PFSK-1 (cell line): ENCODE measurements around the gene NCAPD2.
A peak's percentile ranks its signal among the peaks of the same experiment; 100 is the strongest.

ENCODE experiments used
- FOXP2 ChIP-seq: optimal IDR thresholded peaks from 2 replicates; pipeline ENCODE3; 2011; ENCODE audit warnings: borderline replicate concordance, control low read depth, inconsistent platforms; ENCODE audit not compliant: insufficient read depth; ENCODE audit errors: extremely low read length, extremely low read depth
- POLR2AphosphoS5 ChIP-seq: IDR thresholded peaks from 2 replicates; pipeline ENCODE4 v1.6.1; 2012; ENCODE audit warnings: low read depth, mild to moderate bottlenecking, control low read depth, low read length, moderate library complexity
- SIN3A ChIP-seq: IDR thresholded peaks from 2 replicates; pipeline ENCODE4 v1.6.1; 2012; ENCODE audit warnings: mild to moderate bottlenecking, low read length, moderate library complexity, borderline replicate concordance; ENCODE audit not compliant: insufficient read depth
- TAF1 ChIP-seq: IDR thresholded peaks from 2 replicates; pipeline ENCODE4 v1.6.1; 2012; ENCODE audit warnings: low read length, control low read depth, borderline replicate concordance; ENCODE audit not compliant: insufficient read depth
- TF ChIP-seq, protein P1 (sequence below), 2 experiments: IDR thresholded peaks; 2 replicates each; pipeline versions ENCODE4 v1.6.1 to v1.8.0; 2011 to 2012; ENCODE audit warnings: low read depth in 2 of 2, low read length in 2 of 2, control low read depth in 1 of 2, inconsistent platforms in 1 of 2, mild to moderate bottlenecking in 1 of 2, moderate library complexity in 1 of 2; ENCODE audit not compliant: insufficient read depth in 1 of 2

The NCAPD2 gene

GRCh38 chr12:6492838-6493496, 935 bp upstream of the NCAPD2 start, which contains the start of gene MRPL51:
Gene MRPL51, minus strand, starts transcription at chr12:6493262. Its CDS starts 126 bp downstream, at chr12:6493136.
- TF ChIP-seq TAF1 (peak; percentile 30), SIN3A (no peak), POLR2AphosphoS5 (peak; percentile 68; the same call in 1 of the 2 replicates), FOXP2 (peak; percentile 77)
- TF ChIP-seq, protein P1, sequence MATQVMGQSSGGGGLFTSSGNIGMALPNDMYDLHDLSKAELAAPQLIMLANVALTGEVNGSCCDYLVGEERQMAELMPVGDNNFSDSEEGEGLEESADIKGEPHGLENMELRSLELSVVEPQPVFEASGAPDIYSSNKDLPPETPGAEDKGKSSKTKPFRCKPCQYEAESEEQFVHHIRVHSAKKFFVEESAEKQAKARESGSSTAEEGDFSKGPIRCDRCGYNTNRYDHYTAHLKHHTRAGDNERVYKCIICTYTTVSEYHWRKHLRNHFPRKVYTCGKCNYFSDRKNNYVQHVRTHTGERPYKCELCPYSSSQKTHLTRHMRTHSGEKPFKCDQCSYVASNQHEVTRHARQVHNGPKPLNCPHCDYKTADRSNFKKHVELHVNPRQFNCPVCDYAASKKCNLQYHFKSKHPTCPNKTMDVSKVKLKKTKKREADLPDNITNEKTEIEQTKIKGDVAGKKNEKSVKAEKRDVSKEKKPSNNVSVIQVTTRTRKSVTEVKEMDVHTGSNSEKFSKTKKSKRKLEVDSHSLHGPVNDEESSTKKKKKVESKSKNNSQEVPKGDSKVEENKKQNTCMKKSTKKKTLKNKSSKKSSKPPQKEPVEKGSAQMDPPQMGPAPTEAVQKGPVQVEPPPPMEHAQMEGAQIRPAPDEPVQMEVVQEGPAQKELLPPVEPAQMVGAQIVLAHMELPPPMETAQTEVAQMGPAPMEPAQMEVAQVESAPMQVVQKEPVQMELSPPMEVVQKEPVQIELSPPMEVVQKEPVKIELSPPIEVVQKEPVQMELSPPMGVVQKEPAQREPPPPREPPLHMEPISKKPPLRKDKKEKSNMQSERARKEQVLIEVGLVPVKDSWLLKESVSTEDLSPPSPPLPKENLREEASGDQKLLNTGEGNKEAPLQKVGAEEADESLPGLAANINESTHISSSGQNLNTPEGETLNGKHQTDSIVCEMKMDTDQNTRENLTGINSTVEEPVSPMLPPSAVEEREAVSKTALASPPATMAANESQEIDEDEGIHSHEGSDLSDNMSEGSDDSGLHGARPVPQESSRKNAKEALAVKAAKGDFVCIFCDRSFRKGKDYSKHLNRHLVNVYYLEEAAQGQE (IDR thresholded peaks at IDR 0.05; ENCODE audit: insufficient read depth in 1 of 2, low read depth in 2 of 2, low read length in 2 of 2) = 0 out of 4 replicates have a peak, but pooled peaks of 1 of the 2 experiments have one; percentile 37

DNA sequence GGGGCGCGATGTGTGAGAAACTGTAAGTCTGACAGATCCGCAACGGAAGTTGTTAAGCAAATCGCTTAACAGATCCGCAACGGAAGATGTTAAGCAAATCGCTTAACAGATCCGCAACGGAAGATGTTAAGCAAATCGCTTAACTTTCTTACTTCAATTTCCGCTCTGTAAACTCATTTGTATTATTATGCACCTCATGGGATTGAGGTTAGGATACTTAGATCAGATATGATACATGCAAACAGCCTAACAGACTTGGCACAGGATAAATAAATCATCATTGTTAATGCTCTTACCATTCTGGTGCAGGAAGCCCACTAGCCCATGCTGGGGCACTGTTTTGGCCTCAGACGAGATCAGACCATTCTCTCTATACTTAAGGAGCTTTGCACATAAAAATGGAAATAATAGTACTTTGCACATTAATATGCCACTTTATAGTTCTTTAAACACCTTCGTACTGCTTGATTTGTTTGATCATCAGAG, 399 bp downstream of the NCAPD2 start:
- TF ChIP-seq, protein P1 (IDR thresholded peaks at IDR 0.05; ENCODE audit: insufficient read depth in 1 of 2, low read depth in 2 of 2, low read length in 2 of 2) = no peak
- 0 out of 2 replicates have a peak, but pooled peaks have one; percentile 36 for TF ChIP-seq TAF1
- TF ChIP-seq FOXP2 = no peak
- TF ChIP-seq SIN3A = peak; percentile 2; the same call in 1 of the 2 replicates
- no peak for TF ChIP-seq POLR2AphosphoS5

DNA sequence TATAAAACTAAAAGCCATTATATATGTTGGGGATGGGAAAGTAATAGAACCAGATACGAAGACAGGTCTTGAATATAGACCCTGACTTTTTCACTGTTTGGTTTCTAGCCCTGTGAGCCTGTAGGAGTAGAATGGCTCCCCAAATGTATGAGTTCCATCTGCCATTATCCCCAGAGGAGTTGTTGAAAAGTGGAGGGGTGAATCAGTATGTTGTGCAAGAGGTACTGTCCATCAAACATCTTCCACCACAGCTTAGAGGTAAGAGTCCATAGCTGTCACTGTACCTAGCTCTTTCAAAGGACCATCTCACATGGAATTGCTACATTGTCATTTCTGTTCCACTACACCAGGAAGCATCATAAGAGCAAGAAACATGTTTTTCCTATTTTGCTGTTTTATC, 1.1 kb downstream of the NCAPD2 start:
- TF ChIP-seq SIN3A = no peak
- TF ChIP-seq, protein P1 (IDR thresholded peaks at IDR 0.05; ENCODE audit: insufficient read depth in 1 of 2, low read depth in 2 of 2, low read length in 2 of 2) = no peak
- TF ChIP-seq POLR2AphosphoS5 = no peak
- TF ChIP-seq FOXP2 = no peak
- no peak for TF ChIP-seq TAF1

- TF ChIP-seq TAF1 (no peak), SIN3A (no peak), FOXP2 (no peak), POLR2AphosphoS5 (no peak)
- TF ChIP-seq, protein P1 (IDR thresholded peaks at IDR 0.05; ENCODE audit: insufficient read depth in 1 of 2, low read depth in 2 of 2, low read length in 2 of 2) = no peak
Measured at GRCh38 chr12:6500466-6500865, 6.6 kb downstream of the NCAPD2 start.
